IMR-90 (cell line): ENCODE results near the gene HSD3B1. TPM values are rescaled to one million over a fixed set of nuclear protein-coding genes. Genes with fewer than 3 reads are reported as not detected.

Experiments used
- ATAC-seq: fragments of 200-7000 bp; cut with Tn5 transposase; 2 replicates; pipeline ENCODE4 v1.9.1; 2020; ENCODE audit warnings: low read depth, mild to moderate bottlenecking, moderate library complexity
- BruUV-seq: library from RNA; stranded (reverse); fragments of 400-500 nt; replicated peaks from 2 replicates; lab custom pipeline; 2021; lab: Mats Ljungman, UMichigan
- CTCF ChIA-PET: fragments of 300-600 bp; formaldehyde crosslinking; extraction: SDS; loops from one replicate; lab custom pipeline; 2021; ENCODE audit warnings: antibody characterized with exemption; lab: Yijun Ruan, JAX
- POLR2A ChIA-PET: fragments of 300-600 bp; sonication (Branson Sonifier 250); formaldehyde crosslinking; loops from one replicate; lab custom pipeline; 2022; ENCODE audit warnings: antibody characterized with exemption; ENCODE audit not compliant: unreplicated experiment; lab: Charles Lee
- DNase-seq: peaks from one replicate; pipeline ENCODE4 v3.0.0; 2013
- H2AFZ ChIP-seq: replicated peaks from 2 replicates; pipeline ENCODE3; 2013; ENCODE audit warnings: low read length, mild to moderate bottlenecking; ENCODE audit not compliant: poor library complexity
- H2AK5ac ChIP-seq: 2 replicates; pipeline ENCODE4 v1.6.1; 2013; ENCODE audit warnings: low read depth, low read length, inconsistent platforms
- H2AK9ac ChIP-seq: replicated peaks from 2 replicates; pipeline ENCODE3; 2013; ENCODE audit warnings: mild to moderate bottlenecking, low read depth, low read length, moderate library complexity; ENCODE audit not compliant: poor library complexity
- H2BK120ac ChIP-seq: 2 replicates; pipeline ENCODE4 v1.6.1; 2013; ENCODE audit warnings: low read depth, low read length, inconsistent platforms
- H2BK15ac ChIP-seq: 3 replicates; pipeline ENCODE4 v1.6.1; 2013; ENCODE audit warnings: low read depth, low read length, inconsistent platforms
- H2BK20ac ChIP-seq: 2 replicates; pipeline ENCODE4 v1.6.1; 2013; ENCODE audit warnings: low read depth, mild to moderate bottlenecking, inconsistent platforms, low read length, moderate library complexity
- H2BK5ac ChIP-seq: 2 replicates; pipeline ENCODE4 v1.6.1; 2013; ENCODE audit warnings: mild to moderate bottlenecking, low read depth, low read length, inconsistent platforms; ENCODE audit not compliant: poor library complexity, severe bottlenecking
- H3K14ac ChIP-seq: replicated peaks from 2 replicates; pipeline ENCODE4 v1.6.1; 2013; ENCODE audit warnings: low read depth, low read length, inconsistent platforms
- H3K18ac ChIP-seq: 2 replicates; pipeline ENCODE4 v1.6.1; 2013; ENCODE audit warnings: low read depth, low read length, control low read depth
- H3K23ac ChIP-seq: 2 replicates; pipeline ENCODE4 v1.6.1; 2013; ENCODE audit warnings: low read depth, low read length, inconsistent platforms
- H3K27ac ChIP-seq: 2 replicates; pipeline ENCODE4 v1.5.1; 2013; ENCODE audit warnings: mild to moderate bottlenecking, control low read depth, low read length; ENCODE audit not compliant: insufficient read depth
- H3K27me3 ChIP-seq: 2 replicates; pipeline ENCODE4 v1.6.1; 2013; ENCODE audit warnings: low read length; ENCODE audit not compliant: control insufficient read depth, insufficient read depth
- H3K36me3 ChIP-seq: 2 replicates; pipeline ENCODE4 v1.6.1; 2013; ENCODE audit warnings: low read length, mixed read lengths; ENCODE audit not compliant: control insufficient read depth, insufficient read depth
- H3K4ac ChIP-seq: 2 replicates; pipeline ENCODE4 v1.6.1; 2013; ENCODE audit warnings: low read depth, low read length, inconsistent platforms
- H3K4me1 ChIP-seq: 2 replicates; pipeline ENCODE4 v1.6.1; 2013; ENCODE audit warnings: low read length, mixed read lengths; ENCODE audit not compliant: control insufficient read depth, insufficient read depth
- H3K4me2 ChIP-seq: 2 replicates; pipeline ENCODE4 v1.6.1; 2013; ENCODE audit warnings: low read depth, mild to moderate bottlenecking, control low read depth, low read length, moderate library complexity
- H3K4me3 ChIP-seq: 2 replicates; pipeline ENCODE4 v1.5.1; 2013; ENCODE audit warnings: low read depth, mild to moderate bottlenecking, control low read depth, low read length, moderate library complexity; ENCODE audit not compliant: insufficient read depth
- H3K56ac ChIP-seq: 2 replicates; pipeline ENCODE4 v1.6.1; 2013; ENCODE audit warnings: low read length, inconsistent platforms; ENCODE audit not compliant: insufficient read depth; ENCODE audit errors: extremely low read depth
- H3K79me1 ChIP-seq, 2 experiments: 2 replicates each; pipeline ENCODE4 v1.6.1; 2013; ENCODE audit warnings: low read length in 2 of 2, inconsistent platforms in 1 of 2, low read depth in 1 of 2
- H3K9ac ChIP-seq: 2 replicates; pipeline ENCODE4 v1.6.1; 2013; ENCODE audit warnings: low read depth, low read length, control low read depth
- H3K9me1 ChIP-seq: 2 replicates; pipeline ENCODE4 v1.6.1; 2013; ENCODE audit warnings: low read length, inconsistent platforms; ENCODE audit not compliant: insufficient read depth
- H3K9me3 ChIP-seq: 2 replicates; pipeline ENCODE4 v1.6.1; 2013; ENCODE audit warnings: low read length; ENCODE audit not compliant: control insufficient read depth, insufficient read depth
- H4K20me1 ChIP-seq: 2 replicates; pipeline ENCODE4 v1.6.1; 2013; ENCODE audit warnings: low read length, inconsistent platforms; ENCODE audit not compliant: insufficient read depth
- H4K5ac ChIP-seq: 2 replicates; pipeline ENCODE4 v1.6.1; 2013; ENCODE audit warnings: mild to moderate bottlenecking, low read depth, low read length, control low read depth
- H4K8ac ChIP-seq, 2 experiments: 2 replicates each; pipeline ENCODE4 v1.6.1; 2013; ENCODE audit warnings: low read depth in 2 of 2, low read length in 2 of 2, control low read depth in 1 of 2, inconsistent platforms in 1 of 2
- H4K91ac ChIP-seq: 2 replicates; pipeline ENCODE4 v1.6.1; 2013; ENCODE audit warnings: low read depth, low read length, inconsistent platforms; ENCODE audit not compliant: insufficient read depth
- BHLHE40 ChIP-seq: fragments of 150-350 bp; IDR thresholded peaks from 2 replicates; pipeline ENCODE4 v1.6.1; 2016; ENCODE audit warnings: mild to moderate bottlenecking, low read depth, low read length
- CEBPB ChIP-seq: IDR thresholded peaks from 2 replicates; pipeline ENCODE4 v1.6.1; 2012; ENCODE audit warnings: low read depth, low read length, improper control_type of control experiment
- CHD1 ChIP-seq: IDR thresholded peaks from 2 replicates; pipeline ENCODE4 v1.6.1; 2012; ENCODE audit warnings: low read depth, low read length, improper control_type of control experiment
- ELK1 ChIP-seq: fragments of 150-350 bp; IDR thresholded peaks from 2 replicates; pipeline ENCODE4 v1.6.1; 2016; ENCODE audit warnings: low read depth, mild to moderate bottlenecking, low read length, moderate library complexity, borderline replicate concordance
- FOS ChIP-seq: fragments of 150-350 bp; IDR thresholded peaks from 2 replicates; pipeline ENCODE4 v1.6.1; 2016; ENCODE audit warnings: low read depth, low read length
- MAFK ChIP-seq: IDR thresholded peaks from 2 replicates; pipeline ENCODE4 v1.6.1; 2012; ENCODE audit warnings: low read depth, low read length, improper control_type of control experiment
- MAZ ChIP-seq: IDR thresholded peaks from 2 replicates; pipeline ENCODE4 v1.6.1; 2012; ENCODE audit warnings: low read depth, mild to moderate bottlenecking, low read length, improper control_type of control experiment, moderate library complexity, borderline replicate concordance
- MXI1 ChIP-seq: IDR thresholded peaks from 2 replicates; pipeline ENCODE4 v1.6.1; 2012; ENCODE audit warnings: low read depth, mild to moderate bottlenecking, low read length, moderate library complexity, borderline replicate concordance
- NFE2L2 ChIP-seq: fragments of 150-350 bp; IDR thresholded peaks from 2 replicates; pipeline ENCODE4 v1.6.1; 2016; ENCODE audit warnings: low read depth, mild to moderate bottlenecking, low read length
- POLR2A ChIP-seq: IDR thresholded peaks from 2 replicates; pipeline ENCODE4 v1.6.1; 2012; ENCODE audit warnings: mild to moderate bottlenecking, low read depth, low read length
- RAD21 ChIP-seq: IDR thresholded peaks from 2 replicates; pipeline ENCODE4 v1.6.1; 2012; ENCODE audit warnings: low read length, improper control_type of control experiment
- RCOR1 ChIP-seq: IDR thresholded peaks from 2 replicates; pipeline ENCODE4 v1.6.1; 2012; ENCODE audit warnings: mild to moderate bottlenecking, low read length, improper control_type of control experiment; ENCODE audit not compliant: insufficient replicate concordance
- RFX5 ChIP-seq: IDR thresholded peaks from 2 replicates; pipeline ENCODE4 v1.8.0; 2012; ENCODE audit warnings: low read depth, mild to moderate bottlenecking, low read length, moderate library complexity
- SMC3 ChIP-seq: fragments of 150-350 bp; IDR thresholded peaks from 2 replicates; pipeline ENCODE4 v1.6.1; 2016; ENCODE audit warnings: low read depth, mild to moderate bottlenecking, antibody characterized with exemption, low read length, moderate library complexity
- WGBS, 2 experiments: methylation state at CpG; one replicate each; pipeline versions ENCODE4 v1.1.5 to v1.1.7; 2013; ENCODE audit warnings: missing lambda C conversion rate in 2 of 2; ENCODE audit not compliant: insufficient read length in 1 of 2; ENCODE audit errors: extremely low coverage in 2 of 2; 5-methylcytosine and 5-hydroxymethylcytosine counted together
- dilution Hi-C: fragments of 300-500 bp; cut with HindIII; formaldehyde crosslinking; loops from one replicate; pipeline ENCODE4 v1.14.3; 2018; ENCODE audit warnings: low sequenced_read_pairs; ENCODE audit not compliant: unreplicated experiment
- in situ Hi-C: fragments of 300-500 bp; cut with MboI; formaldehyde crosslinking; loops from 3 replicates; pipeline ENCODE4 v1.14.3; 2019; ENCODE audit warnings: low sequenced_read_pairs, inconsistent platforms, mixed read lengths
- intact Hi-C: fragments of 100-400 bp; cut with micrococcal nuclease; formaldehyde crosslinking; loops from 2 replicates; pipeline ENCODE4 v1.10.0; 2022
- polyA plus RNA-seq, 3 experiments: library from polyadenylated mRNA; depleted of rRNA; stranded (reverse); fragments of >200 nt; gene quantifications; 2 replicates each; pipeline ENCODE4 v1.2.3, GENCODE V29; 2012; ENCODE audit warnings: low replicate concordance in 1 of 3
- total RNA-seq: library from RNA; depleted of rRNA; stranded (reverse); fragments of >200 nt; gene quantifications from 2 replicates; pipeline ENCODE4 v1.2.3, GENCODE V29; 2012
- TF ChIP-seq, protein P1 (sequence below): fragments of 150-350 bp; IDR thresholded peaks from 2 replicates; pipeline ENCODE4 v1.6.1; 2017; ENCODE audit warnings: mild to moderate bottlenecking, antibody characterized with exemption, low read length, low read depth

Gene HSD3B1
- total and polyA plus RNA-seq, 2 of the 4 experiments (the other 2 are of a cell fraction) = not detected

GRCh38 chr1:119470958-119471357 lies 36.1 kb upstream of the HSD3B1 start:
- no peaks in the 10 kb centered on the region for H3K79me1 ChIP-seq
- in situ Hi-C loops (no loop called here), intact Hi-C loops (no loop called here), dilution Hi-C loops (no loop called here)
- H3K27ac ChIP-seq = no peak overlapping the region
- no peaks in the 10 kb centered on the region for H3K9me1 ChIP-seq
- H3K27me3 ChIP-seq = no peaks in the 10 kb centered on the region
- H3K4me2 ChIP-seq = no peak overlapping the region
- WGBS, 2 experiments = 50% methylated on average over 1 of the region's 7 CpGs; no CpG with 5 or more reads in 1 of the 2 experiments
- no peak overlapping the region for H2AFZ ChIP-seq
- no peak overlapping the region for H3K9ac ChIP-seq
- no peak overlapping the region for H3K18ac ChIP-seq
- no peak for DNase-seq
- no peak overlapping the region for H2AK9ac ChIP-seq
- H3K9me3 ChIP-seq = no peaks in the 10 kb centered on the region
- H3K4me1 ChIP-seq = no peaks in the 10 kb centered on the region
- no peak overlapping the region for H2BK120ac ChIP-seq
- BruUV-seq = no TSS peak
- H4K8ac ChIP-seq = no peak overlapping the region
- H3K36me3 ChIP-seq = no peaks in the 10 kb centered on the region
- H3K4me3 ChIP-seq = no peak overlapping the region
- ChIA-PET POLR2A (no interaction called here), CTCF (no interaction called here)
- H3K4ac ChIP-seq = no peak overlapping the region
- H3K56ac ChIP-seq = no peak overlapping the region
- H4K5ac ChIP-seq = no peak overlapping the region
- no peak overlapping the region for H2BK5ac ChIP-seq
- no peaks in the 10 kb centered on the region for H4K20me1 ChIP-seq
- H2BK20ac ChIP-seq = no peak overlapping the region
- no peak for TF ChIP-seq NFE2L2
- no peak for TF ChIP-seq MAZ
- no peak for TF ChIP-seq MXI1
- no peak for TF ChIP-seq RAD21
- TF ChIP-seq BHLHE40 = no peak
- no peak for TF ChIP-seq FOS
- TF ChIP-seq ELK1 = no peak
- no peak for TF ChIP-seq POLR2A
- no peak for TF ChIP-seq CHD1
- TF ChIP-seq RCOR1 = no peak
- TF ChIP-seq SMC3 = no peak
- TF ChIP-seq, protein P1, sequence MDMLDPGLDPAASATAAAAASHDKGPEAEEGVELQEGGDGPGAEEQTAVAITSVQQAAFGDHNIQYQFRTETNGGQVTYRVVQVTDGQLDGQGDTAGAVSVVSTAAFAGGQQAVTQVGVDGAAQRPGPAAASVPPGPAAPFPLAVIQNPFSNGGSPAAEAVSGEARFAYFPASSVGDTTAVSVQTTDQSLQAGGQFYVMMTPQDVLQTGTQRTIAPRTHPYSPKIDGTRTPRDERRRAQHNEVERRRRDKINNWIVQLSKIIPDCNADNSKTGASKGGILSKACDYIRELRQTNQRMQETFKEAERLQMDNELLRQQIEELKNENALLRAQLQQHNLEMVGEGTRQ = no peak
- TF ChIP-seq MAFK = no peak
- TF ChIP-seq RFX5 = no peak
- no peak for TF ChIP-seq CEBPB
- H3K23ac ChIP-seq = no peak overlapping the region
- H4K91ac ChIP-seq = no peak overlapping the region
- no peak overlapping the region for H2AK5ac ChIP-seq
- no peak for ATAC-seq
- no peak overlapping the region for H2BK15ac ChIP-seq
- H3K14ac ChIP-seq = no peak overlapping the region
